ENCODE results near the gene ADGRG3.
A peak's percentile ranks its signal among the peaks of the same experiment; 100 is the strongest.

Gene ADGRG3

GRCh38 chr16:57630931-57631845 lies 36.9 kb upstream of the ADGRG3 start:
- DNase-seq = no peak

DNA sequence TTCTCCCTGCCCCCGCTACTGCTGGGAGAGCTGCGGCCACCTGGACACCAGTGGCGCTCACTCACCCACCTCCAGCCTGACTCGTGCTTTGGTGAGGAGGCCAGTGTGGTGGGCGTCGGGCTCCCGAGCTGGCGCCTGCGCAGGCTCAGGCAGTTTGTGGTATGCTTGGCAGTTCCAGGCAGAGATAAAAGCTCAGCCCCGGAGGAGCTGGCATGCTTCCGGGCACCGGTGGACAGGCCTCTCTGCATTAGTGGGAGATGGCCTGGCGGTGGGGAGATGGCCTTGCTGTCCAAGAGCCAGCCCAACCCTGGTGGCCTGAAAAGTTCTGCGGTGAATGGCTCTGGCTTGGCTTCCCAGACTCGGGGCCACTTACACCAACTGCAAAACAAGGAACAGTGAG lies 35.5 kb upstream of the ADGRG3 start:
- DNase-seq = no peak

- DNase-seq = no peak
Observed at GRCh38 chr16:57633383-57634064, 34.6 kb upstream of the ADGRG3 start.

GRCh38 chr16:57634171-57634570 lies 33.9 kb upstream of the ADGRG3 start:
- DNase-seq = no peak

- DNase-seq = no peak
Observed at GRCh38 chr16:57635266-57636097, 32.6 kb upstream of the ADGRG3 start.

GRCh38 chr16:57636184-57636583 lies 31.9 kb upstream of the ADGRG3 start:
- DNase-seq = no peak

- DNase-seq = no peak
Observed at GRCh38 chr16:57637020-57637419, 31.1 kb upstream of the ADGRG3 start.

DNA sequence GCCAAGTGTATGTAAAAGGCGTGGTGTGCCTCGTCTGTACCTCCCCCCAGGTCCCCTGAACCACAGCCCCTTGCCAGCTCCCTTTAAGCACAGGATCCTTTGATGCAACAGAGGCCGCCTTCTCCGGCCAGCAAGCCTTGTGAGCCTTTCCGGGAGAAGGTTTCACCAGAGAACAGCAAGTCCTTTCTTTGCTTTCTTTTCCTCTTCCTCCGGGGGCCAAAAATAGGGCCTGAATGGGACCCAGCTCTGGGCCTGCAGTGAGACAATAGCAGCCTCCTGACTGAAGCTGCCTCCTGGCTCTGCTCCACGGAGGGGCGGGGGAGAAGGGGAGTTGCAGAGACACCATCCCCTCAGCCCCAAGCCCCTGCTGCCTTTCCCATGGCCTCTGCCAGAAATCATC lies 30.7 kb upstream of the ADGRG3 start:
- DNase-seq = no peak

- no peak for DNase-seq
Observed at GRCh38 chr16:57637965-57638364, 30.1 kb upstream of the ADGRG3 start.

DNA sequence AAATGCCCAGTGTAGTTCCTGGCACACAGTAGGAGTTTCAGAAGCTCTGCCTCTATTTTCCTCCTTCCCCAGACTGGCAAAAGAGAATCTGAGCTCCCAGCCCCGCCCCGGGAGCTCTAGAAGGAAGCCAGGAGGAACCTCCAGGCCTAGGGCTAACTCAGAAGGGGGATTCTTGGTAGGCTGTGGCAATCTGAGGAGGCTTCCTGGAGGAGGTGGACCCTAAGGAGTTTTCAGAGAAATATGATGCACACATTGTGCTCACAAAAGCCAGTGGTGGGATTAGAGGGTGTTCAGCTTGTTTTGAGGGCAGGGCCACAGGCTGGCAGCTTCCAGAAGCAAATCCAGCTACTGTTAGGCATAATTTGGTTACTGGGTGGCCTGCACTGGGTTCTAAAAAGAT lies 29.7 kb upstream of the ADGRG3 start:
- no peak for DNase-seq

GRCh38 chr16:57639172-57639887 lies 28.8 kb upstream of the ADGRG3 start:
- DNase-seq = peak; percentile 85

- no peak for DNase-seq
Observed at GRCh38 chr16:57640185-57640584, 27.9 kb upstream of the ADGRG3 start.

DNA sequence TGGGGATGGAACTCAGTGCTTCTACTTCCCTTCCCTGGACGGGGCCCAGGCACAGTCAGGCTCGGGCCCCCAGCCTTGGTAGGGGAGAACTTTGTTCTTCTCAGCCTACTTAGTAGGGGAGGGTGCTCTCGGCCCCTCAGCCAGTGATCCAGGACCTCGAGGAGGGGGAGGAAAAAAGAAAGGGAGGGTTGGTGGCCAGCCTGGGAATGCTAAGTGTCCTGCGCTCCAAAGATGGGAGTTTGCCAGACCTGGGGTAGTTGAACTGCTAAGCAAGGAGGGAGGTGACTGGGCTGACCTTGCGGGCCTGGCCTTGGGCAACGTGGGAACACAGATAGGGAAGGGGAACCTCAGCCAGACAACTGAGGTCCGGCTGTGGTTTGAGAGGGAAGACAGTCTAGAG lies 27.5 kb upstream of the ADGRG3 start:
- no peak for DNase-seq

- DNase-seq = no peak
Observed at GRCh38 chr16:57642160-57643135, 25.7 kb upstream of the ADGRG3 start.

- no peak for DNase-seq
Observed at GRCh38 chr16:57643147-57643874, 24.8 kb upstream of the ADGRG3 start.

GRCh38 chr16:57643910-57644309 lies 24.2 kb upstream of the ADGRG3 start:
- no peak for DNase-seq

DNA sequence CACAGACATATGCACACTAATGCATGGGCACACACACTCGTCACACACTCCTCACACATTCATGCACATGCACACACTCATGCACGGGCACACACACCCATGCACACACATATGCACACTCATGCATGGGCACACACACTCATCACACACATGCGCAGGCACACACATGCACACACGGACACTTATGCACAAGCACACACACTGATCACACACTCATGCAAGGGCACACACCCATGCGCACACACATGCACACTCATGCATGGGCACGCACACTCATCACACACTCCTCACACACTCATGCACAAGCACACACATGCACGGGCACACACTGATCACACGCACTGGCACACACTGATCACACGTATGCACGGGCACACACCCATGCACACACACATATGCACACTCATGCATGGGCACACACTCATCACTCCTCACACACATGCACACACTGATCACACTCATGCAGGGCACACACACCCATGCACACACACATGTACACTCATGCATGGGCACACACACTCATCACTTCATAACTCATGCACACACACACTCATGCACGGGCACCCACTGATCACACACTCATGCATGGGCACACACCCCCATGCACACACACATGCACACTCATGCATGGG lies 23.6 kb upstream of the ADGRG3 start:
- DNase-seq = no peak

DNA sequence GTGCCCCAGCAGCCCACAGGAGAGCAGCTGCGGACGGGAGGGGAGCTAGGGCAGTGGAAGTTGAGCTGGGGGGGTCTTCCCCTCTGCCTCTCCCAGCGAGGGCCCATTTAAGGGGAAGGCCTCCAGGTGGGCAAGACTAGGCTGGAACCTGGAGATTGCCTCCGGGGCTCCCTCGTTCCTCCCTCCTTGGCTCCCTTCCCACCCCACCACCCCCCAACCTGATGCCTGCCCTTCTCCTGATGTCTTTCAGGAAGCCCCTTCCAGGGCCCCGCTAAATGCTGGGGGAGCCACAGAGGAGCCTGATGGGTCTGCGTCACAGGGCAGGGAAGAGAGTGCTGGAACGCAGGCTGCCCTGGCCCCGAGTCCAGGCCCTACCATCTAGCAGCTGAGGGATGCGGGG lies 22.9 kb upstream of the ADGRG3 start:
- no peak for DNase-seq

- DNase-seq = no peak
Observed at GRCh38 chr16:57645691-57646387, 22.3 kb upstream of the ADGRG3 start.

All from NCI-H1105 treated with DMSO at 0.1 percent for 48 hours (cell line).